HG02588 (cell line): ENCODE data around the gene LRRC27.
"Not testable (repeated sequence)": the region's sequence is repeated elsewhere in the genome, so short reads cannot be mapped to it uniquely, and the experiment has no call there.

Source experiments
- ATAC-seq: cut with Tn5 transposase; IDR thresholded peaks from one replicate; pipeline ENCODE4 v1.9.1; 2021; ENCODE audit warnings: mild to moderate bottlenecking, moderate library complexity; ENCODE audit not compliant: unreplicated experiment

LRRC27 gene

GRCh38 chr10:132372516-132373095, 40.6 kb downstream of the LRRC27 start:
- no peak for ATAC-seq

GRCh38 chr10:132373241-132373955, 41.4 kb downstream of the LRRC27 start:
- no peak for ATAC-seq

GRCh38 chr10:132374176-132374575, 42.2 kb downstream of the LRRC27 start:
- no peak for ATAC-seq

- no peak for ATAC-seq
Measured at GRCh38 chr10:132374612-132375011, 42.6 kb downstream of the LRRC27 start.

- ATAC-seq: no peak
Measured at GRCh38 chr10:132375116-132375794, 43.3 kb downstream of the LRRC27 start.

GRCh38 chr10:132375795-132376297, 43.9 kb downstream of the LRRC27 start:
- ATAC-seq: no peak

GRCh38 chr10:132376394-132376851, 44.4 kb downstream of the LRRC27 start:
- no peak for ATAC-seq

- no peak for ATAC-seq
Measured at GRCh38 chr10:132377326-132377725, 45.3 kb downstream of the LRRC27 start.

GRCh38 chr10:132379026-132379425, 47.0 kb downstream of the LRRC27 start:
- ATAC-seq: not testable (repeated sequence)

GRCh38 chr10:132380986-132381385, 49.0 kb downstream of the LRRC27 start:
- ATAC-seq: not testable (repeated sequence)

GRCh38 chr10:132381741-132382140, 49.7 kb downstream of the LRRC27 start:
- no peak for ATAC-seq

- no peak for ATAC-seq
Measured at GRCh38 chr10:132382231-132382922, 50.4 kb downstream of the LRRC27 start.

GRCh38 chr10:132383101-132383500, 51.1 kb downstream of the LRRC27 start:
- ATAC-seq: no peak

GRCh38 chr10:132383751-132384196, 51.8 kb downstream of the LRRC27 start:
- no peak for ATAC-seq

GRCh38 chr10:132384618-132385388, 52.8 kb downstream of the LRRC27 start:
- no peak for ATAC-seq

GRCh38 chr10:132385389-132385667, 53.3 kb downstream of the LRRC27 start:
- no peak for ATAC-seq

GRCh38 chr10:132385721-132386418, 53.9 kb downstream of the LRRC27 start:
- ATAC-seq: no peak

GRCh38 chr10:132386419-132386831, 54.4 kb downstream of the LRRC27 start:
- no peak for ATAC-seq

GRCh38 chr10:132386896-132387295, 54.9 kb downstream of the LRRC27 start:
- not testable (repeated sequence) for ATAC-seq

GRCh38 chr10:132387764-132388210, 55.8 kb downstream of the LRRC27 start:
- no peak for ATAC-seq
